ENCODE data around the gene CEP41. TPM values are rescaled to one million over a fixed set of nuclear protein-coding genes. Genes with fewer than 3 reads are reported as not detected.

Gene CEP41
- total RNA-seq, 1 donor from 2014 or later: 16.7 TPM

- DNase-seq: peak; percentile 60
- intact Hi-C loops (cut with micrococcal nuclease): loop anchor here (1.0 to 10.0 kb wide), 2 partner anchors 86 to 288 kb away; partner anchors contain the start of gene KLHDC10
- Mint-ChIP-seq H3K27ac (no peak overlapping the region), H3K4me3 (no peak overlapping the region), H3K4me1 (peaks cover 18% of the 10 kb centered on the region), H3K36me3 (ENCODE audit: low read depth) (peaks cover under 1% of the 10 kb centered on the region), H3K9me3 (peaks cover 5% of the 10 kb centered on the region), H3K27me3 (no peaks in the 10 kb centered on the region)
Observed at GRCh38 chr7:130363026-130363847, 77.6 kb downstream of the CEP41 start.

GRCh38 chr7:130362251-130362816 is 78.5 kb downstream of the CEP41 start:
- H3K27me3 Mint-ChIP-seq: no peaks in the 10 kb centered on the region
- no peak for DNase-seq
- H3K4me1 Mint-ChIP-seq: peaks cover 16% of the 10 kb centered on the region
- H3K9me3 Mint-ChIP-seq: peaks cover 5% of the 10 kb centered on the region
- H3K36me3 Mint-ChIP-seq (ENCODE audit: low read depth): peaks cover 1% of the 10 kb centered on the region
- H3K27ac Mint-ChIP-seq: no peak overlapping the region
- intact Hi-C loops (cut with micrococcal nuclease): loop anchor here (10.0 kb wide), 1 partner anchor 288 kb away; the partner anchor contains the start of gene KLHDC10
- H3K4me3 Mint-ChIP-seq: no peak overlapping the region

- intact Hi-C loops (cut with micrococcal nuclease): loop anchor here (10.0 kb wide), 1 partner anchor 287 kb away; the partner anchor contains the start of gene KLHDC10
- Mint-ChIP-seq H3K9me3 (peaks cover 5% of the 10 kb centered on the region), H3K4me3 (no peak overlapping the region), H3K27ac (no peak overlapping the region), H3K4me1 (peaks cover 11% of the 10 kb centered on the region), H3K27me3 (no peaks in the 10 kb centered on the region), H3K36me3 (ENCODE audit: low read depth) (peaks cover 1% of the 10 kb centered on the region)
- no peak for DNase-seq
Observed at GRCh38 chr7:130361681-130362080, 79.1 kb downstream of the CEP41 start.

- Mint-ChIP-seq H3K27ac (no peak overlapping the region), H3K36me3 (ENCODE audit: low read depth) (peaks cover 1% of the 10 kb centered on the region), H3K4me3 (no peak overlapping the region), H3K9me3 (peaks cover 5% of the 10 kb centered on the region), H3K4me1 (peaks cover 7% of the 10 kb centered on the region), H3K27me3 (no peaks in the 10 kb centered on the region)
- intact Hi-C loops (cut with micrococcal nuclease): loop anchor here (10.0 kb wide), 1 partner anchor 286 kb away; the partner anchor contains the start of gene KLHDC10
- DNase-seq: no peak
Observed at GRCh38 chr7:130360518-130360917, 80.3 kb downstream of the CEP41 start.

GRCh38 chr7:130359276-130359857 is 81.4 kb downstream of the CEP41 start:
- Mint-ChIP-seq H3K9me3 (peaks cover 5% of the 10 kb centered on the region), H3K27me3 (no peaks in the 10 kb centered on the region), H3K4me3 (no peak overlapping the region), H3K36me3 (ENCODE audit: low read depth) (peaks cover 1% of the 10 kb centered on the region), H3K27ac (no peak overlapping the region), H3K4me1 (peaks cover 7% of the 10 kb centered on the region)
- intact Hi-C loops (cut with micrococcal nuclease): no loop called here
- DNase-seq: no peak

- H3K4me1 Mint-ChIP-seq: peaks cover 4% of the 10 kb centered on the region
- peaks cover 1% of the 10 kb centered on the region for H3K36me3 Mint-ChIP-seq (ENCODE audit: low read depth)
- no peak overlapping the region for H3K4me3 Mint-ChIP-seq
- DNase-seq: no peak
- H3K9me3 Mint-ChIP-seq: peaks cover 5% of the 10 kb centered on the region
- intact Hi-C loops (cut with micrococcal nuclease): no loop called here
- no peaks in the 10 kb centered on the region for H3K27me3 Mint-ChIP-seq
- no peak overlapping the region for H3K27ac Mint-ChIP-seq
Observed at GRCh38 chr7:130358471-130358870, 82.3 kb downstream of the CEP41 start.

GRCh38 chr7:130356876-130357611 is 83.8 kb downstream of the CEP41 start:
- intact Hi-C loops (cut with micrococcal nuclease): no loop called here
- Mint-ChIP-seq H3K4me1 (peaks cover 3% of the 10 kb centered on the region), H3K27me3 (no peaks in the 10 kb centered on the region), H3K9me3 (peaks cover 5% of the 10 kb centered on the region), H3K27ac (no peak overlapping the region), H3K36me3 (ENCODE audit: low read depth) (peaks cover 1% of the 10 kb centered on the region), H3K4me3 (no peak overlapping the region)
- no peak for DNase-seq

GRCh38 chr7:130356121-130356875 is 84.5 kb downstream of the CEP41 start:
- intact Hi-C loops (cut with micrococcal nuclease): no loop called here
- peaks cover 10% of the 10 kb centered on the region for H3K4me1 Mint-ChIP-seq
- no peak overlapping the region for H3K4me3 Mint-ChIP-seq
- H3K27ac Mint-ChIP-seq: no peak overlapping the region
- H3K27me3 Mint-ChIP-seq: no peaks in the 10 kb centered on the region
- H3K36me3 Mint-ChIP-seq (ENCODE audit: low read depth): peaks cover 1% of the 10 kb centered on the region
- DNase-seq: no peak
- H3K9me3 Mint-ChIP-seq: peaks cover 5% of the 10 kb centered on the region

- DNase-seq: no peak
- Mint-ChIP-seq H3K4me1 (peaks cover 17% of the 10 kb centered on the region), H3K4me3 (no peak overlapping the region), H3K27me3 (no peaks in the 10 kb centered on the region), H3K9me3 (no peaks in the 10 kb centered on the region), H3K27ac (no peak overlapping the region), H3K36me3 (ENCODE audit: low read depth) (peaks cover under 1% of the 10 kb centered on the region)
- intact Hi-C loops (cut with micrococcal nuclease): no loop called here
Observed at GRCh38 chr7:130353196-130353595, 87.6 kb downstream of the CEP41 start.

GRCh38 chr7:130352194-130353074 is 88.4 kb downstream of the CEP41 start:
- H3K27me3 Mint-ChIP-seq: no peaks in the 10 kb centered on the region
- DNase-seq: no peak
- intact Hi-C loops (cut with micrococcal nuclease): no loop called here
- H3K36me3 Mint-ChIP-seq (ENCODE audit: low read depth): no peaks in the 10 kb centered on the region
- peaks cover 17% of the 10 kb centered on the region for H3K4me1 Mint-ChIP-seq
- no peak overlapping the region for H3K27ac Mint-ChIP-seq
- H3K9me3 Mint-ChIP-seq: no peaks in the 10 kb centered on the region
- no peak overlapping the region for H3K4me3 Mint-ChIP-seq

GRCh38 chr7:130351791-130352090 is 89.1 kb downstream of the CEP41 start:
- H3K4me1 Mint-ChIP-seq: peaks cover 17% of the 10 kb centered on the region

GRCh38 chr7:130350945-130351790 is 89.6 kb downstream of the CEP41 start:
- no peaks in the 10 kb centered on the region for H3K9me3 Mint-ChIP-seq
- H3K27ac Mint-ChIP-seq: peak overlapping the region; percentile 53
- DNase-seq: no peak
- peaks cover 17% of the 10 kb centered on the region for H3K4me1 Mint-ChIP-seq
- intact Hi-C loops (cut with micrococcal nuclease): no loop called here
- H3K36me3 Mint-ChIP-seq (ENCODE audit: low read depth): no peaks in the 10 kb centered on the region
- peak overlapping the region; percentile 34 for H3K4me3 Mint-ChIP-seq
- no peaks in the 10 kb centered on the region for H3K27me3 Mint-ChIP-seq

More at GRCh38 chr7:130351791-130352090, 89.1 kb downstream of the CEP41 start:
- Mint-ChIP-seq H3K4me3 (no peak overlapping the region), H3K36me3 (ENCODE audit: low read depth) (no peaks in the 10 kb centered on the region), H3K9me3 (no peaks in the 10 kb centered on the region), H3K27me3 (no peaks in the 10 kb centered on the region), H3K27ac (no peak overlapping the region)
- no peak for DNase-seq
- intact Hi-C loops (cut with micrococcal nuclease): no loop called here

Data from activated CD4-positive, alpha-beta T cell treated with anti-CD3 and anti-CD28 coated beads, Interleukin-2, amount 10 ng/mL, durations not matched to agents 24 days and 14 days (primary cell).